Activated CD8-positive, alpha-beta memory T cell treated with anti-CD3 and anti-CD28 coated beads for 4 hours (primary cell): Measurements from ENCODE around the gene FASTK.
A peak's percentile ranks its signal among the peaks of the same experiment; 100 is the strongest.

Experiments used
- DNase-seq, 2 donors: peaks; one replicate each; pipeline ENCODE4 v3.0.0-alpha.2; 2020; ENCODE audit warnings: low read depth in 2 of 2

The FASTK gene

DNA sequence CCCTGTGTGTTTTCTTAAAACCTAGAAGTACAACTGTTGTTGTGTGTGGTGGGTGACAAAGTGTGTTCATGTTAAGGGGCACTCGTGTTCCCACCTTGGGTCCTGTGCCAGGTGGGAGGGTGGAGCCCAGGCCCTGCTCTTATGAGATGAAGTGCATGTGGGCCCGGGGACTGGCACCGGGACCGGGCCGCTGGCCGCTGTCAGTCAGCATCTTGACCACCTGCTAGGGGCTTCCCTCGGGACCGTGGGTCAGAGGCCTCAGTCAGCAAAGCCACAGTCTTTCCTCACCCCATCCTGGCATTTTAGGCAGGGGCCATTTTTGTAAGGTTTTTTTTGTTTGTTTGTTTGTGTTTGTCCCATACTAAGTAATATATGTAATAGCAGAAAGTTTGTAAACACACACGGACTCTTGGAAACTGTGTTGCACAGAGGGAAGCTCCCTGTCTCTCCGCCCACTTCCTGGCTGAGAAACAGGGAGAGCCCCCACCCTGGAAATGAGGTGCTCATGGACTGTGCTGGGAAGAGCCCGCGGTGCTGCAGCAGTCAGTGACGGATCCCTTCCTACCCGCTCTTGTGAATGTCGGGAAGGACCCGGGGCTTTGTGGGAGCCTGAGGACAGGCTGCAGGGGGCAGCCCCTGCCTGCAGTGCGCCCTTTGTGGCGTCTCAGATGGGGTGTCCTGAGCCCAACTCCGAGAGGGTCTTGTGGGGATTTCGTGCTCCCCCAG is 19.0 kb upstream of the FASTK start:
- no peak for DNase-seq

DNA sequence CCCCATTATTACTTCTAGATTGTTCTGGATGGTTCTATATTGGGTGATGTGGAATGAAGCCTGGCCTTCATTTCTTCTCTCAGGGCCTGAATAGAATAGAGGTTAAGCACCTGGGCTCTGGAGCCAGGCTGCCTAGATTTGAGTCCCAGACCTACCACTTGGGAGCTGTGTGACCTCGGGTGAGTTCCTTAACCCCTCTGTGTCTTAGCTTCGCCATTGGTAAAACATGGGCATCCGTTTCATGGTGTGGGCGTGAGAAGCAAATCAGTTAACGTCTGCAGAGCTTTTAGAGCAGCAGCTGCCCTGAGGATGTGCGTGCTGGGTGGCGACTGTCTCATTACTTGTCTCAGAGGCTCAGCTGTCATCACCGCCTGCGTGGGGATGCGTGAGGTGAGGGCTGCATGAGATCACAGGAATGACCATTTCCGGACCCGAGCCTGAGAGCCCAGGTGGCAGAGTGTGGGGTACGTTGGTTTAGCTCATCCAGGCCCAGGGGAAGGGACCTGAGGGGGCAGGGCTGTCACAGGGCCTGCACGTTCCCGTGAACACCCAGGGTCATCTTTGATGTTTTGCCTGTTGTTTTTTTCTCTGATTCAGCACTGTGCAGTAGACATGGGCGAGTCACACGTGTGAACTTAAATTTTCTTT is 15.3 kb upstream of the FASTK start:
- no peak for DNase-seq

DNA sequence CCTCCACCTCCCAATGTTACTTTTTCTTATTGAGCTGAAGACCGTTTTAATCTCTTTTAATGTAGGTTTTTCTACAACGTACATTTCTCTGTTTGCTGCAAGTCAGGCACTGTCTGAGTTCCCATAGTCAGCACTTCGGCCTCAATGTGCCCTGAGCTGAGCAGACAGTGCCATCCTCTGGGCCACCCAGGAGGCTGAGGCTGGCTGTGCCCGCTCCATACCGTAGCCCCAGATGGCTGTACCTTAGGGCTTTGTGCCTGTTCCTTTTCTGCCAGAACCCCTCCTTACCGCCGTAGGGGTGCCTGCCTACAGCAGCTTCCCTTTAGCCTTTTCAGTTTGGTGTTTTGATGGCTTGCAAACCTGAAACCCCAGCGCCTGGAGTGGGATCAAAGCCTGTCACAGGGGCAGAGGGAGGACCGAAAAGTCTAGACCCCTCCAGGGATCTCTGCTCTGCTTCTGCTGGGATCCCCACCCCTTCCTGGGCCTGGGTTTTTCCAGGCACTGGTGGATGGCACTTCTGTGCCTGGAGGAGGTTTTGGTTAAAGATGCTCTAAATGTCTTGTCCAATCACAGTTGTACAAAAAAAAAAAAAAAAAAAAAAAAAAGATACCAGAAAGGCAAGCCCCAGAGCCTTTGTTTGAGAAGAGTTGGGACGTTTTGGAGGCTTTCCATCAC is 14.7 kb upstream of the FASTK start:
- DNase-seq = no peak

DNA sequence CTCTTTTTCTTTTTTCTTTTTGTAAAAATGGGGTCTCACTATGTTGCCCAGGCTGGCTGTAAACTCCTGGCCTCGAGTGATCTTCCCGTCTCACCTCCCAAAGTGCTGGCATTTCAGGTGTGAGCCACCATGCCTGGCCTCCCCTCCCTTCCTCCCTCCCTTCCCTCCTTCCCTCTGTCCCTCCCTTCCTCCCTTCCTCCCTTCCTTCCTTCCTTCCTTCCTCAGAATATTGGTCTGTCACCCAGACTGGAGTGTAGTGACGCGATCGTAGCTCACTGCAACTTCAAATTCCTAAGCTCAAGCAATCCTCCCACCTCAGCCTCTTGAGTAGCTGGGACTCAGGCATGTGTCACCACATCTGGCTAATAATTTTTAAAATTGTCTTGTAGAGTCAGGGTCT is 14.1 kb upstream of the FASTK start:
- no peak for DNase-seq

DNA sequence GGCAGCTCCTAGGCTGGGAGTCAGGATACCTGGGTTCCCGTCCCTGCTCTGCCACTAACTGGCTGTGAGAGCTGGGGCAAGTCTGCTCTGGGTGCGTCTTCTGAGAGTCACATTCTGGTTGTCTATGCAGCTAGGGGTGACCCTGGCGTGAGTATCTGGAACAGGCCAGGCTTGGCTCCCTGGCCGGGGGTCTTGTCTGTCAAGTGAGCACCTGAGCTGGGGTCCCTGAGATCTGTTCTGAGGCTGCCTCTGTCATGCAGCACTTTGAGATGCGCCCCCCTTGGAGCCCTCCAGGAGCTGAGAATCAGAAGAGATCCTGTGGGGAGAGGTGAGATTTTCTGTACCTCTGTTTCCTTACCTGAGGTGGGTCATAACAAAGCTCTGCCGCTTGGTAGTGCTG is 13.1 kb upstream of the FASTK start:
- DNase-seq = no peak

DNA sequence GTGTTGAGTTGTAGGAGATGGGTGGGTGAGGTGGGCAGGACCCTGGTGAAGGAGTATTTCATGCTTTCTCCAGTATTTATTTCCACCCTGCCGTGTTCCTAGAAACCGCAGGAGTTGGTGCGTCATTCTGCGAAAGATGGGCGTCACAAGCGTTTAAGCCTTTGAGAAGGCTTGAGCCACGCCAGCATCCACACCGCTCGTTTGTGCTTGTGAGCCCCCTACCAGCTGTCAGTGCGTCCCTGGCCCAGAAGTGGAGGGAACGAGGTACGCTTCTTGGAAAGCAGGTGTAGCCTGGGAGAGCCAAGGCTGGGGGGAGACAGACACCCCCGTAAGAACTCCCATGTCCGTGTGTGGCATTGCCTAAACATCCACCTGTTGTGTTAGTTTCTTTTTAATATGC is 11.4 kb upstream of the FASTK start:
- no peak for DNase-seq

- DNase-seq = no peak
These were observed 10.8 kb upstream of the FASTK start for GRCh38 chr7:151091431-151091830.

- DNase-seq = no peak
These were observed 10.4 kb upstream of the FASTK start for GRCh38 chr7:151091003-151091402.

DNA sequence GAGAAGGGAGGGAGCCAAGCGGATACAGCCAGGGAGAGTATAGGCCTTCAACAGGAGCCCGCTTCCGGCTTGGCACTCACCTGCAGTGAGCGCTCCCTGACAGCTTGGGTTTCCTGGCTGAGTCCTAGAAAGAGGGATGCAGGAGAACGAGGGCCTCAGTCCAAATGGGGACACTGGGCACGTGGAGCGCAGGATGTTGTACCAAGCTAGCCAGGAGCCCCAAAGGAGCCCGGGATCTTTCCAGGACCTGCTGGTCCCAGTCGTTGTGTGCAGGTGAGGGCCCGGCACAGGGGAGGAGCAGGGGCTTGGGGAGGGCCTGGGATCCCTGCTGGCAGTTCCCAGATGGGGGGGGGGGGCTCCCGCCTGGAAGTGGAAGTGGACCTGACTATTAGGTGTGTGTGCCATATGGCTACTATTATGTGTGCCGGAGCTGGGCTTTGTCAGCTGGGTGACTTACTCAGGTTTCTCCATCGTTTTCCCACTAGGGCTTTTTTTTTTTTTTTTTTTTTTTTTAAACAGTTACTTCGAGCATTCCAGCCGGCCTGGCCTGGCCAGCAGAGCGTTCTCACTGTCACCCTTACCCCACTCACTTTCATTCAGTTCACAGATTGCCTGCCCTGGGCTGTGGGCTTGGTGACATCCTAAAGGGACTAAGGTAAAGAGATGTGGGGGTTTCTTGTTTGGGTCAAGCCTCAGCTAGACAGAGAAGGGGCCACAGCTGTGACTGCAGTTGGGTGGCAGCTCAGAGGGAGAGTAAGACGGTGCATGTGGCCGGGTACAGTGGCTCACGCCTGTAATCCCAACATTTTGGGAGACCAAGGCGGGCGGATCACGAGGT is 9.5 kb upstream of the FASTK start:
- DNase-seq = no peak

GRCh38 chr7:151088856-151089699 is 8.5 kb upstream of the FASTK start:
- no peak for DNase-seq

GRCh38 chr7:151088019-151088855 is 7.6 kb upstream of the FASTK start:
- no peak for DNase-seq

- DNase-seq = no peak
These were observed 6.8 kb upstream of the FASTK start for GRCh38 chr7:151087245-151088018.

DNA sequence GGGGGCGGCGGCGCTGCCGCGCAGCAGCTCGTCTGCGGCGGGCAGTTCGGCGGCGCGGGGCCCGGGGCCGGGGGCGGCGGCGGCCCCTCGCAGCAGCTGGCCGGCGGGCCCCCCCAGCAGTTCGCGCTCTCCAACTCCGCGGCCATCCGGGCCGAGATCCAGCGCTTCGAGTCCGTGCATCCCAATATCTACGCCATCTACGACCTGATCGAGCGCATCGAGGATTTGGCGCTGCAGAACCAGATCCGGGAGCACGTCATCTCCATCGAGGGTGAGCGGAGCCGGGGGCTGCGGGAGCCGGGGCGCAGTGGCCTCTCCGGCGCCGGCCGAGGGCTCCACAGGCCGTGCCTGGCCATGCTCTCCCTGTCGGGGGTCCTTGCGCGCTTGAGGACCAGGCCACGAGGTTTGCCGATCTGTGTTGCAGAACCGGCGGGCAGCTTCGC is 6.2 kb upstream of the FASTK start:
- no peak for DNase-seq

GRCh38 chr7:151085691-151086620 is 5.3 kb upstream of the FASTK start, which contains the start of gene AGAP3:
TSS of gene AGAP3 (plus strand) at chr7:151086475. CDS start at chr7:151086742, 267 bp downstream.
- DNase-seq = peak in 1 of 2 donors; percentile 20

DNA sequence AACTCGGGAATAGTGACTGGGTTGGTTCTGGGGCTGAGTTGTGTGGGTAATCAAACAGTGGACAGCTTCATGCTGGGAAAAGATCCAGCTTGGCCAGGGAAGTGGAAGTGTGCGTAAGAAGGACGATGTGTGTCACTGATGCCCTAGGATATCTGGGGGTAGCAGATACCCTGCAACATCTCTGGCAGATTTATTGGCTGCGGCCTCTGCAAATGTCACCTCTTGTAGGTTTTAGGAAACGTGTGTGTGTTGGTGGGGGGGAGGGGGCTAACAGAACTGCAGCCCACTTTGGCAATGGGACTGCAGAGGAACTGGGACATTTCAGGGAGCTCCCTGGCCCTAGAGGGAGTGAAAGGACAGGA is 4.7 kb upstream of the FASTK start:
- DNase-seq = no peak

DNA sequence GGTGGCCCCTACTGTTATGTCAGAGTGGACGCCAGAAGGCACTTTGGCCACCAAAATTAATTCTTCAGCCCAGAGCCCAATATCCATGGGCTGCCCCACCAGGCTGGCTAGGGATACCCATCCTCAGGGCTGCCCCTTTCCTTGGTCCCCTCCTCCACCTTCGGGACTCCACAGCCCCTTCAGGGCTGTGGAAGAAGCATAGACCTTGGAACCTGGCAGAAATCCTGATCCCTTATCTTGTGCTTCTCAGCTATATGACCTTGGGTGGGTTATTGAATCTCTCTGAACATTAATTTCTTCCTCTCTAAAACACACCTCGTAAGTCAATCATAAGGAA is 3.2 kb upstream of the FASTK start:
- DNase-seq = no peak

DNA sequence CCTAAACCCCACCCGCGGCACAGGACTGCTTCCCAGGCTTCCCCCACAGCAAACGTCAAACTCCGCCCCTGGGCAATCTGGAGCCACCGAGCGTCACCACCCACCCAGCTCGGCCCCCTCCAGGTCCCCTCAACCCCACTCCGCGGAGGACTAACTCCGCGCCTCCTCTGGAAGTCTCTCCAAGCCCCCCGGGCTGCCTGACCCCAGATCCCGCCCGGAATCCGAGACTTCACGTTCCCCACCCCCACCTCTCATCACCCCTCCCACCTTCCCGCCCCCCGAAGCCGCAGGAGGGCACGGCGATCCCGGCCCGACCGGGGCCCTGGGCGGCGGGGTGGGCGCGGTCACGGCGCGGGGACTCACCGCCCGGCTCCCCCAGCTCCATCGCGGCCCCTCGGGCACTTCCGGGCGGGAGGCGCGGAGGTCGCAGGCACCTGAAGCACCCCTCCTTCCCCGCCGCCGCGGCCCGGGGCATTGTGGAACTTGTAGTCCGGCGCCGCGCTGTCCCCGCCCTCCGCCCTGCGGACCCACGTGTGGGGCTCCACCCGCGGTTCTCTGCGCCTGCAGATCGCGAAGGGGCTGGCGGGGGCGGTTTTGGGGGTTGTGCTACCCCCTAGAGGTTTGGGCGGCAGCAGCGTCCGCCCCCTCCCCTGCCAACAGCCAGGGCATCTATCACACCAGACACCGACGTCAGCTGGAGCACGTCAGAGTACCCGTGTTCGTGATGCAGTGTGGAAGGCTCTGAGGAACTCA is 2.6 kb upstream of the FASTK start, which contains the start of gene TMUB1:
TSS of gene TMUB1 (minus strand) at position 423 of the 753 bp plus-strand sequence. CDS start 930 bp downstream, outside the sequence.
- DNase-seq = peak; percentile 74 to 75
